K562 (cell line): ENCODE measurements around the gene KCNQ2. TPM values are rescaled to one million over a fixed set of nuclear protein-coding genes. Genes with fewer than 3 reads are reported as not detected.

Experiments used
- ATAC-seq: fragments of 200-7000 bp; cut with Tn5 transposase; 3 replicates; pipeline ENCODE4 v1.9.1; 2020; ENCODE audit warnings: moderate library complexity
- BruUV-seq: library from RNA; stranded (reverse); fragments of 400-500 nt; replicated peaks from 2 replicates; lab custom pipeline; 2021; lab: Mats Ljungman, UMichigan
- CTCF ChIA-PET: fragments of 300-600 bp; formaldehyde crosslinking; extraction: SDS; loops from one replicate; lab custom pipeline; 2021; ENCODE audit warnings: low intra/inter-chr PET ratio; lab: Yijun Ruan, JAX
- POLR2A ChIA-PET: fragments of 300-600, 350-650 bp; sonication (Branson Sonifier 250); formaldehyde crosslinking; extraction: SDS; loops from one replicate; lab custom pipeline; 2021; ENCODE audit warnings: antibody characterized with exemption, inconsistent platforms; lab: Yijun Ruan, JAX
- DNase-seq, 4 experiments: peaks; one replicate each; pipeline versions ENCODE4 v3.0.0 to v3.0.0-alpha.2; 2011 to 2018; ENCODE audit warnings: low spot score in 3 of 4, mixed read lengths in 3 of 4; ENCODE audit errors: extremely low read depth in 1 of 4
- FAIRE-seq: peaks from 2 replicates; lab custom pipeline; 2011; peaks lifted over from hg19 to GRCh38; lab: Jason Lieb, UNC
- H2AFZ ChIP-seq: 2 replicates; pipeline ENCODE4 v1.6.0; 2011; ENCODE audit warnings: low read depth, low read length, control low read depth, inconsistent platforms
- H3K27ac ChIP-seq: fragments of 200-600 bp; 3 replicates; pipeline ENCODE4 v1.8.0; 2011; ENCODE audit warnings: low read depth, mild to moderate bottlenecking, control low read depth, inconsistent platforms, low read length, moderate library complexity, mixed read lengths; ENCODE audit errors: extremely low read depth
- H3K27me3 ChIP-seq, 2 experiments: fragments of 300-600 bp in 1 of 2; 2 replicates in 1 of 2; 3 replicates in 1 of 2; pipeline versions ENCODE4 v1.6.0 to v1.8.0; 2011; ENCODE audit warnings: inconsistent platforms in 2 of 2, low read length in 2 of 2, mild to moderate bottlenecking in 1 of 2, mixed read lengths in 1 of 2, moderate library complexity in 1 of 2; ENCODE audit not compliant: control insufficient read depth in 2 of 2, insufficient read depth in 2 of 2
- H3K36me3 ChIP-seq: fragments of 300-600 bp; 3 replicates; pipeline ENCODE4 v1.8.0; 2011; ENCODE audit warnings: mild to moderate bottlenecking, low read length, inconsistent platforms; ENCODE audit not compliant: control insufficient read depth, insufficient read depth
- H3K4me1 ChIP-seq, 2 experiments: fragments of 200-600 bp in 1 of 2; replicated peaks in 1 of 2; 2 replicates in 1 of 2; 3 replicates in 1 of 2; pipeline versions ENCODE4 v1.5.1 to v1.8.0; 2011; ENCODE audit warnings: inconsistent platforms in 2 of 2, low read length in 2 of 2, mild to moderate bottlenecking in 1 of 2, mixed read lengths in 1 of 2, moderate library complexity in 1 of 2; ENCODE audit not compliant: control insufficient read depth in 2 of 2, insufficient read depth in 2 of 2
- H3K4me2 ChIP-seq: 2 replicates; pipeline ENCODE4 v1.6.1; 2011; ENCODE audit warnings: low read length, control low read depth, inconsistent platforms, mixed read lengths; ENCODE audit not compliant: insufficient read depth
- H3K4me3 ChIP-seq: fragments of 200-600 bp; sonication (generic), shearing (Covaris generic); 2 replicates; pipeline ENCODE4 v1.5.1; 2016; ENCODE audit warnings: control low read depth, inconsistent platforms
- H3K79me2 ChIP-seq: fragments of 200-600 bp; 3 replicates; pipeline ENCODE4 v1.8.0; 2011; ENCODE audit warnings: low read length, inconsistent platforms; ENCODE audit not compliant: control insufficient read depth, insufficient read depth
- H3K9ac ChIP-seq, 2 experiments: 2 replicates each; pipeline versions ENCODE4 v1.6.0 to v1.6.1; 2011; ENCODE audit warnings: low read depth in 2 of 2, low read length in 2 of 2, control low read depth in 1 of 2, inconsistent platforms in 1 of 2, mild to moderate bottlenecking in 1 of 2, mixed read lengths in 1 of 2; ENCODE audit not compliant: insufficient read depth in 1 of 2
- H3K9me1 ChIP-seq: one replicate; pipeline ENCODE4 v1.6.0; 2011; ENCODE audit warnings: inconsistent platforms, mild to moderate bottlenecking, low read length, moderate library complexity; ENCODE audit not compliant: control insufficient read depth, insufficient read depth
- H3K9me3 ChIP-seq: replicated peaks from 2 replicates; pipeline ENCODE4 v1.5.1; 2011; ENCODE audit warnings: low read depth, low read length, inconsistent platforms; ENCODE audit not compliant: control insufficient read depth, insufficient read depth
- H4K20me1 ChIP-seq: replicated peaks from 2 replicates; pipeline ENCODE4 v1.6.1; 2011; ENCODE audit warnings: low read length, inconsistent platforms, mixed read lengths; ENCODE audit not compliant: control insufficient read depth, insufficient read depth
- CEBPG ChIP-seq, 3 experiments: fragments of 200-800 bp in 1 of 3; sonication (Bioruptor generic) in 1 of 3; sonication (generic) in 1 of 3; formaldehyde crosslinking in 1 of 3; IDR thresholded peaks in 2 of 3; conservative IDR thresholded peaks in 1 of 3; 2 replicates each; pipeline versions ENCODE4 v1.6.1 to v1.8.0; 2016 to 2022; ENCODE audit warnings: missing compliant biosample characterization in 2 of 3, missing genetic modification characterization in 2 of 3, mild to moderate bottlenecking in 1 of 3, missing genetic modification reagents in 1 of 3
- POLR2G ChIP-seq: fragments of 200-400 bp; formaldehyde crosslinking; IDR thresholded peaks from 2 replicates; pipeline ENCODE4 v1.6.1; 2017; ENCODE audit warnings: low read depth, mild to moderate bottlenecking, antibody characterized with exemption, low read length, moderate library complexity
- RBFOX2 ChIP-seq: fragments of 200-400 bp; formaldehyde crosslinking; IDR thresholded peaks from 2 replicates; pipeline ENCODE4 v1.6.1; 2017; ENCODE audit warnings: low read depth, mild to moderate bottlenecking, low read length, moderate library complexity
- WGBS: fragments of 100-300 bp; shearing (Covaris generic); methylation state at CpG from one replicate; pipeline ENCODE4 v1.1.6; 2016; ENCODE audit warnings: low coverage, mixed read lengths; ENCODE audit not compliant: insufficient coverage; ENCODE audit errors: missing lambda C conversion rate; 5-methylcytosine and 5-hydroxymethylcytosine counted together
- in situ Hi-C: fragments of 300-500 bp; cut with MboI; formaldehyde crosslinking; loops from 4 replicates; pipeline ENCODE4 v1.15.0; 2018; ENCODE audit warnings: inconsistent platforms, mixed read lengths
- intact Hi-C: fragments of 100-400 bp; cut with micrococcal nuclease; formaldehyde crosslinking; loops from 2 replicates; pipeline ENCODE4 v1.14.2; 2022
- polyA plus RNA-seq, 8 experiments: library from polyadenylated mRNA; depleted of rRNA in 4 of 8; stranded (reverse) in 5 of 8; unstranded in 3 of 8; fragments of >200 nt; fragmentation: Nextera tagmentation in 2 of 8; fragmentation: Illumina TruSeq in 1 of 8; extraction: Ambion mirVana in 2 of 8; extraction: Trizol in 1 of 8; gene quantifications; 2 replicates each; pipeline versions ENCODE4 v1.2.1 to v1.2.3, GENCODE V29; 2011 to 2014; ENCODE audit warnings: inconsistent platforms in 1 of 8, missing spikeins in 1 of 8
- total RNA-seq, 7 experiments: library from RNA; depleted of rRNA in 6 of 7; stranded (reverse); fragments of >200 nt in 6 of 7; fragmentation: Illumina TruSeq in 2 of 7; extraction: Trizol in 2 of 7; gene quantifications; 2 replicates each; pipeline versions ENCODE4 v1.2.1 to v1.2.3, GENCODE V29; 2011 to 2021; ENCODE audit warnings: low replicate concordance in 1 of 7

KCNQ2 gene
- total and polyA plus RNA-seq, 9 of the 15 experiments (the other 6 are each of a cell fraction or from before 2014, with no cell fraction given), result 0.13 to 0.16 TPM; not detected in 7

GRCh38 chr20:63494420-63495166 is 22.1 kb upstream of the KCNQ2 start:
- Histone ChIP-seq H2AFZ (no peak overlapping the region), H3K4me1 (peaks cover 0 to 60% of the 10 kb centered on the region in 2 experiments; a peak in 3 of 5 replicates), H3K9ac (no peak overlapping the region), H3K9me3 (no peaks in the 10 kb centered on the region), H3K9me1 (no peaks in the 10 kb centered on the region), H3K4me3 (no peak overlapping the region), H3K36me3 (no peaks in the 10 kb centered on the region), H3K4me2 (no peak overlapping the region)
- BruUV-seq, result no TSS peak
- ATAC-seq (no peak), FAIRE-seq (no peak)
- intact Hi-C loops, result no loop called here
- peak; percentile 32; the same call in 1 of the 2 replicates for TF ChIP-seq RBFOX2
- TF ChIP-seq POLR2G, result peak; percentile 12; the same call in 1 of the 2 replicates
- no peak for TF ChIP-seq CEBPG (CRISPR knock-in tag; IDR thresholded peaks at IDR 0.05)
- TF ChIP-seq CEBPG (tag; conservative IDR thresholded peaks at IDR 0.05 in 1 of 2, IDR thresholded peaks at IDR 0.05 in 1 of 2), result no peak
- TF ChIP-seq, all 486 proteins: peak for 2
- Histone ChIP-seq H4K20me1 (peaks cover 12% of the 10 kb centered on the region), H3K79me2 (no peaks in the 10 kb centered on the region), H3K27ac (no peak overlapping the region), H3K27me3 (no peaks in the 10 kb centered on the region)
- in situ Hi-C loops, result no loop called here
- CTCF ChIA-PET, result interaction anchor here (1.3 kb wide), 1 partner anchor 25 kb away, joined by 5 read pairs; no protein-coding TSS in a partner anchor
- DNase-seq, result no peak
- 53% methylated on average over 38 of the region's 51 CpGs for WGBS
- POLR2A ChIA-PET, result interaction anchor here (1.0 to 1.2 kb wide), 2 partner anchors 9 to 11 kb away, joined by 3 read pairs; no protein-coding TSS in a partner anchor
